ENCODE measurements around the gene PNPLA7. TPM values are rescaled to one million over a fixed set of nuclear protein-coding genes. Genes with fewer than 3 reads are reported as not detected.
"Not testable (repeated sequence)": the region's sequence is repeated elsewhere in the genome, so short reads cannot be mapped to it uniquely, and the experiment has no call there.

PNPLA7 gene
- total RNA-seq, 1 experiment from 2014 or later: 0.90 TPM

GRCh38 chr9:137569609-137570203 lies 19.5 kb upstream of the PNPLA7 start:
- Histone ChIP-seq H3K27me3 (replicated peaks; ENCODE audit: insufficient read depth, low read depth, low read length, poor library complexity) (no peaks in the 10 kb centered on the region), H3K4me3 (ENCODE audit: low read depth, low read length, poor library complexity, severe bottlenecking) (no peak overlapping the region), H3K4me1 (ENCODE audit: insufficient read depth, low read length, poor library complexity, severe bottlenecking) (no peaks in the 10 kb centered on the region), H3K27ac (ENCODE audit: low read depth, low read length, poor library complexity, severe bottlenecking) (no peak overlapping the region), H3K9me3 (ENCODE audit: low read depth, low read length, poor library complexity, severe bottlenecking) (no peaks in the 10 kb centered on the region), H3K36me3 (ENCODE audit: insufficient read depth, low read length, poor library complexity, severe bottlenecking) (peaks cover 26% of the 10 kb centered on the region)
- DNase-seq (ENCODE audit: low spot score): no peak
- intact Hi-C loops (cut with micrococcal nuclease; ENCODE audit: unreplicated experiment): no loop called here
- BruUV-seq (replicated peaks): no TSS peak
- TF ChIP-seq CTCF (conservative IDR thresholded peaks at IDR 0.05; ENCODE audit: low read depth, low read length): no peak
- no peak for TF ChIP-seq EZH2 (IDR thresholded peaks at IDR 0.05; ENCODE audit: borderline replicate concordance, low read depth, low read length, poor library complexity, severe bottlenecking)
- ChIA-PET CTCF (no interaction called here), POLR2A (ENCODE audit: low non-redundant PET) (no interaction called here)

- POLR2A ChIA-PET (ENCODE audit: low non-redundant PET); DNase-seq (ENCODE audit: low spot score); H3K4me1 ChIP-seq (ENCODE audit: insufficient read depth, low read length, poor library complexity, severe bottlenecking); H3K4me3 ChIP-seq (ENCODE audit: low read depth, low read length, poor library complexity, severe bottlenecking); BruUV-seq (replicated peaks); H3K27ac ChIP-seq (ENCODE audit: low read depth, low read length, poor library complexity, severe bottlenecking); H3K9me3 ChIP-seq (ENCODE audit: low read depth, low read length, poor library complexity, severe bottlenecking); CTCF ChIA-PET; intact Hi-C loops (cut with micrococcal nuclease; ENCODE audit: unreplicated experiment); H3K27me3 ChIP-seq (replicated peaks; ENCODE audit: insufficient read depth, low read depth, low read length, poor library complexity): not testable (repeated sequence)
- peaks cover 25% of the 10 kb centered on the region for H3K36me3 ChIP-seq (ENCODE audit: insufficient read depth, low read length, poor library complexity, severe bottlenecking)
Observed at GRCh38 chr9:137568445-137568844, 18.2 kb upstream of the PNPLA7 start.

GRCh38 chr9:137564817-137565411 lies 14.7 kb upstream of the PNPLA7 start:
- no peak for DNase-seq (ENCODE audit: low spot score)
- TF ChIP-seq EZH2 (IDR thresholded peaks at IDR 0.05; ENCODE audit: borderline replicate concordance, low read depth, low read length, poor library complexity, severe bottlenecking) (no peak), CTCF (conservative IDR thresholded peaks at IDR 0.05; ENCODE audit: low read depth, low read length) (no peak)
- POLR2A ChIA-PET (ENCODE audit: low non-redundant PET): no interaction called here
- intact Hi-C loops (cut with micrococcal nuclease; ENCODE audit: unreplicated experiment): no loop called here
- Histone ChIP-seq H3K27ac (ENCODE audit: low read depth, low read length, poor library complexity, severe bottlenecking) (no peak overlapping the region), H3K9me3 (ENCODE audit: low read depth, low read length, poor library complexity, severe bottlenecking) (no peaks in the 10 kb centered on the region), H3K4me3 (ENCODE audit: low read depth, low read length, poor library complexity, severe bottlenecking) (no peak overlapping the region), H3K36me3 (ENCODE audit: insufficient read depth, low read length, poor library complexity, severe bottlenecking) (peaks cover 24% of the 10 kb centered on the region), H3K4me1 (ENCODE audit: insufficient read depth, low read length, poor library complexity, severe bottlenecking) (no peaks in the 10 kb centered on the region), H3K27me3 (replicated peaks; ENCODE audit: insufficient read depth, low read depth, low read length, poor library complexity) (no peaks in the 10 kb centered on the region)
- no TSS peak for BruUV-seq (replicated peaks)
- CTCF ChIA-PET: no interaction called here

- Histone ChIP-seq H3K27me3 (replicated peaks; ENCODE audit: insufficient read depth, low read depth, low read length, poor library complexity) (no peaks in the 10 kb centered on the region), H3K36me3 (ENCODE audit: insufficient read depth, low read length, poor library complexity, severe bottlenecking) (peaks cover 25% of the 10 kb centered on the region), H3K4me1 (ENCODE audit: insufficient read depth, low read length, poor library complexity, severe bottlenecking) (no peaks in the 10 kb centered on the region), H3K27ac (ENCODE audit: low read depth, low read length, poor library complexity, severe bottlenecking) (no peak overlapping the region), H3K9me3 (ENCODE audit: low read depth, low read length, poor library complexity, severe bottlenecking) (no peaks in the 10 kb centered on the region), H3K4me3 (ENCODE audit: low read depth, low read length, poor library complexity, severe bottlenecking) (no peak overlapping the region)
- CTCF ChIA-PET: no interaction called here
- BruUV-seq (replicated peaks): no TSS peak
- no peak for TF ChIP-seq CTCF (conservative IDR thresholded peaks at IDR 0.05; ENCODE audit: low read depth, low read length)
- TF ChIP-seq EZH2 (IDR thresholded peaks at IDR 0.05; ENCODE audit: borderline replicate concordance, low read depth, low read length, poor library complexity, severe bottlenecking): no peak
- DNase-seq (ENCODE audit: low spot score): no peak
- intact Hi-C loops (cut with micrococcal nuclease; ENCODE audit: unreplicated experiment): no loop called here
- POLR2A ChIA-PET (ENCODE audit: low non-redundant PET): no interaction called here
Observed at GRCh38 chr9:137564134-137564533, 13.9 kb upstream of the PNPLA7 start.
